GM12878 (cell line): ENCODE results near the gene GPM6B. TPM values are rescaled to one million over a fixed set of nuclear protein-coding genes. Genes with fewer than 3 reads are reported as not detected.

Source experiments
- BCL11A ChIP-seq: IDR thresholded peaks from 2 replicates; pipeline ENCODE4 v1.6.1; 2011; ENCODE audit warnings: low read depth, low read length
- CBX5 ChIP-seq: sonication (generic); IDR thresholded peaks from 2 replicates; pipeline ENCODE4 v1.6.1; 2016; ENCODE audit warnings: low read depth, moderate library complexity, mild to moderate bottlenecking, inconsistent platforms
- CEBPB ChIP-seq, 2 experiments: fragments of 150-350 bp in 1 of 2; IDR thresholded peaks; 2 replicates each; pipeline ENCODE4 v1.6.1; 2012 to 2014; ENCODE audit warnings: low read depth in 2 of 2, low read length in 2 of 2, borderline replicate concordance in 1 of 2, inconsistent platforms in 1 of 2
- CHD1 ChIP-seq: IDR thresholded peaks from 2 replicates; pipeline ENCODE4 v1.6.1; 2012; ENCODE audit warnings: low read depth, low read length, improper control_type of control experiment
- CREB1 ChIP-seq: IDR thresholded peaks from 2 replicates; pipeline ENCODE4 v1.6.1; 2012; ENCODE audit warnings: low read depth, mild to moderate bottlenecking, inconsistent platforms
- HCFC1 ChIP-seq: fragments of 150-350 bp; IDR thresholded peaks from 2 replicates; pipeline ENCODE4 v1.6.1; 2014; ENCODE audit warnings: low read length
- IKZF1 ChIP-seq: fragments of 450-650 bp; conservative IDR thresholded peaks from 2 replicates; pipeline ENCODE4 v1.6.1; 2017; ENCODE audit warnings: antibody characterized with exemption, mild to moderate bottlenecking
- IKZF2 ChIP-seq, 2 experiments: fragments of 450-650 bp; IDR thresholded peaks; 2 replicates each; pipeline ENCODE4 v1.6.1; 2017; ENCODE audit warnings: mild to moderate bottlenecking in 2 of 2, moderate library complexity in 2 of 2
- KDM1A ChIP-seq: fragments of 200-600 bp; sonication (generic); IDR thresholded peaks from 2 replicates; pipeline ENCODE4 v1.6.1; 2016; ENCODE audit warnings: borderline replicate concordance
- MAX ChIP-seq: IDR thresholded peaks from 2 replicates; pipeline ENCODE4 v1.6.1; 2012; ENCODE audit warnings: low read depth, low read length, improper control_type of control experiment
- MEF2B ChIP-seq: fragments of 450-650 bp; IDR thresholded peaks from 2 replicates; pipeline ENCODE4 v1.6.1; 2018; ENCODE audit warnings: mild to moderate bottlenecking, moderate library complexity; ENCODE audit not compliant: partially characterized antibody, poor library complexity, severe bottlenecking
- MTA2 ChIP-seq: fragments of 450-650 bp; IDR thresholded peaks from 2 replicates; pipeline ENCODE4 v1.6.1; 2016; ENCODE audit warnings: low read depth, mild to moderate bottlenecking, moderate library complexity
- MYB ChIP-seq: fragments of 150-350 bp; IDR thresholded peaks from 2 replicates; pipeline ENCODE4 v1.6.1; 2014; ENCODE audit warnings: mild to moderate bottlenecking, low read depth, low read length, borderline replicate concordance
- RBBP5 ChIP-seq: fragments of 200-600 bp; sonication (generic); conservative IDR thresholded peaks from 2 replicates; pipeline ENCODE4 v1.6.1; 2016
- RCOR1 ChIP-seq: conservative IDR thresholded peaks from 2 replicates; pipeline ENCODE4 v1.6.1; 2012; ENCODE audit warnings: low read depth, low read length, improper control_type of control experiment
- RFX5 ChIP-seq: IDR thresholded peaks from 2 replicates; pipeline ENCODE4 v1.6.1; 2011; ENCODE audit warnings: low read depth, low read length, improper control_type of control experiment
- SUPT20H ChIP-seq: IDR thresholded peaks from 2 replicates; pipeline ENCODE4 v1.6.1; 2011; ENCODE audit warnings: low read depth, mild to moderate bottlenecking, low read length, moderate library complexity, borderline replicate concordance; ENCODE audit not compliant: control insufficient read depth
- SUZ12 ChIP-seq: fragments of 200-600 bp; sonication (generic); IDR thresholded peaks from one replicate; pipeline ENCODE4 v1.6.1; 2018; ENCODE audit warnings: antibody characterized with exemption, mild to moderate bottlenecking; ENCODE audit not compliant: unreplicated experiment
- TCF3 ChIP-seq: IDR thresholded peaks from 2 replicates; pipeline ENCODE4 v1.6.1; 2012; ENCODE audit warnings: low read depth, mild to moderate bottlenecking, low read length, borderline replicate concordance; ENCODE audit not compliant: insufficient read depth
- TCF7 ChIP-seq: IDR thresholded peaks from 2 replicates; pipeline ENCODE4 v1.6.1; 2014; ENCODE audit warnings: antibody characterized with exemption, borderline replicate concordance
- ZNF217 ChIP-seq: fragments of 450-650 bp; IDR thresholded peaks from 2 replicates; pipeline ENCODE4 v1.6.1; 2017; ENCODE audit warnings: antibody characterized with exemption, mild to moderate bottlenecking
- polyA plus RNA-seq, 11 experiments: library from polyadenylated mRNA; depleted of rRNA in 4 of 11; unstranded in 6 of 11; stranded (reverse) in 5 of 11; fragments of >200 nt; fragmentation: Nextera tagmentation in 4 of 11; fragmentation: Illumina TruSeq in 1 of 11; extraction: Ambion mirVana in 4 of 11; extraction: Trizol in 1 of 11; gene quantifications; 1 replicate in 1 of 11; 2 replicates in 10 of 11; pipeline versions ENCODE4 v1.2.1 to v1.2.3, GENCODE V29; 2011 to 2016; ENCODE audit warnings: inconsistent platforms in 2 of 11, missing spikeins in 2 of 11, low read depth in 1 of 11
- total RNA-seq, 4 experiments: library from RNA; depleted of rRNA in 3 of 4; stranded (reverse); fragments of >200 nt in 3 of 4; fragmentation: Illumina TruSeq in 1 of 4; extraction: Trizol in 1 of 4; gene quantifications; 2 replicates each; pipeline versions ENCODE4 v1.2.1 to v1.2.3, GENCODE V29; 2013 to 2021
- TF ChIP-seq, protein P1 (sequence below): fragments of 450-650 bp; IDR thresholded peaks from 2 replicates; pipeline ENCODE4 v1.6.1; 2016; ENCODE audit warnings: mild to moderate bottlenecking, moderate library complexity, borderline replicate concordance
- TF ChIP-seq, protein P2 (sequence below): fragments of 450-650 bp; IDR thresholded peaks from 2 replicates; pipeline ENCODE4 v1.6.1; 2018; ENCODE audit warnings: mild to moderate bottlenecking, low read depth, moderate library complexity; ENCODE audit not compliant: partially characterized antibody

Gene GPM6B
- total and polyA plus RNA-seq, 10 of the 15 experiments (the other 5 are each of a cell fraction or from before 2014, with no cell fraction given): 0.01 to 2.6 (median 0.37) TPM; not detected in 2

GRCh38 chrX:13734278-13735172 lies 82.4 kb downstream of the GPM6B start, which contains the start of the genes OFD1 and TRAPPC2 (continued):
- no peak for TF ChIP-seq SUPT20H
- no peak; the same call in 1 of the 2 replicates for TF ChIP-seq CBX5
- no peak for TF ChIP-seq SUZ12
- TF ChIP-seq BCL11A: no peak
- 0 out of 2 replicates have a peak, but pooled peaks have one; percentile 87 for TF ChIP-seq CHD1
- TF ChIP-seq IKZF1: peak; percentile 84
- peak; percentile 40; the same call in 1 of the 2 replicates for TF ChIP-seq MTA2
- TF ChIP-seq TCF3: no peak
- no peak for TF ChIP-seq RBBP5
- TF ChIP-seq KDM1A: no peak
- peak; percentile 88 for TF ChIP-seq MEF2B
- TF ChIP-seq, protein P1, sequence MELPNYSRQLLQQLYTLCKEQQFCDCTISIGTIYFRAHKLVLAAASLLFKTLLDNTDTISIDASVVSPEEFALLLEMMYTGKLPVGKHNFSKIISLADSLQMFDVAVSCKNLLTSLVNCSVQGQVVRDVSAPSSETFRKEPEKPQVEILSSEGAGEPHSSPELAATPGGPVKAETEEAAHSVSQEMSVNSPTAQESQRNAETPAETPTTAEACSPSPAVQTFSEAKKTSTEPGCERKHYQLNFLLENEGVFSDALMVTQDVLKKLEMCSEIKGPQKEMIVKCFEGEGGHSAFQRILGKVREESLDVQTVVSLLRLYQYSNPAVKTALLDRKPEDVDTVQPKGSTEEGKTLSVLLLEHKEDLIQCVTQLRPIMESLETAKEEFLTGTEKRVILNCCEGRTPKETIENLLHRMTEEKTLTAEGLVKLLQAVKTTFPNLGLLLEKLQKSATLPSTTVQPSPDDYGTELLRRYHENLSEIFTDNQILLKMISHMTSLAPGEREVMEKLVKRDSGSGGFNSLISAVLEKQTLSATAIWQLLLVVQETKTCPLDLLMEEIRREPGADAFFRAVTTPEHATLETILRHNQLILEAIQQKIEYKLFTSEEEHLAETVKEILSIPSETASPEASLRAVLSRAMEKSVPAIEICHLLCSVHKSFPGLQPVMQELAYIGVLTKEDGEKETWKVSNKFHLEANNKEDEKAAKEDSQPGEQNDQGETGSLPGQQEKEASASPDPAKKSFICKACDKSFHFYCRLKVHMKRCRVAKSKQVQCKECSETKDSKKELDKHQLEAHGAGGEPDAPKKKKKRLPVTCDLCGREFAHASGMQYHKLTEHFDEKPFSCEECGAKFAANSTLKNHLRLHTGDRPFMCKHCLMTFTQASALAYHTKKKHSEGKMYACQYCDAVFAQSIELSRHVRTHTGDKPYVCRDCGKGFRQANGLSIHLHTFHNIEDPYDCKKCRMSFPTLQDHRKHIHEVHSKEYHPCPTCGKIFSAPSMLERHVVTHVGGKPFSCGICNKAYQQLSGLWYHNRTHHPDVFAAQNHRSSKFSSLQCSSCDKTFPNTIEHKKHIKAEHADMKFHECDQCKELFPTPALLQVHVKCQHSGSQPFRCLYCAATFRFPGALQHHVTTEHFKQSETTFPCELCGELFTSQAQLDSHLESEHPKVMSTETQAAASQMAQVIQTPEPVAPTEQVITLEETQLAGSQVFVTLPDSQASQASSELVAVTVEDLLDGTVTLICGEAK: peak; percentile 82
- no peak for TF ChIP-seq TCF7
- TF ChIP-seq MYB: 0 out of 2 replicates have a peak, but pooled peaks have one; percentile 10
- TF ChIP-seq HCFC1: no peak; the same call in 1 of the 2 replicates
- TF ChIP-seq MAX: peak; percentile 16; the same call in 1 of the 2 replicates
- peak; percentile 98 for TF ChIP-seq RCOR1
- TF ChIP-seq CREB1: peak; percentile 61; the same call in 1 of the 2 replicates
- TF ChIP-seq IKZF2 (IDR thresholded peaks at IDR 0.05): peak; percentile 26 to 52; a peak in 2 of 4 replicates
- TF ChIP-seq ZNF217: peak; percentile 86; the same call in 1 of the 2 replicates
- TF ChIP-seq, protein P2, sequence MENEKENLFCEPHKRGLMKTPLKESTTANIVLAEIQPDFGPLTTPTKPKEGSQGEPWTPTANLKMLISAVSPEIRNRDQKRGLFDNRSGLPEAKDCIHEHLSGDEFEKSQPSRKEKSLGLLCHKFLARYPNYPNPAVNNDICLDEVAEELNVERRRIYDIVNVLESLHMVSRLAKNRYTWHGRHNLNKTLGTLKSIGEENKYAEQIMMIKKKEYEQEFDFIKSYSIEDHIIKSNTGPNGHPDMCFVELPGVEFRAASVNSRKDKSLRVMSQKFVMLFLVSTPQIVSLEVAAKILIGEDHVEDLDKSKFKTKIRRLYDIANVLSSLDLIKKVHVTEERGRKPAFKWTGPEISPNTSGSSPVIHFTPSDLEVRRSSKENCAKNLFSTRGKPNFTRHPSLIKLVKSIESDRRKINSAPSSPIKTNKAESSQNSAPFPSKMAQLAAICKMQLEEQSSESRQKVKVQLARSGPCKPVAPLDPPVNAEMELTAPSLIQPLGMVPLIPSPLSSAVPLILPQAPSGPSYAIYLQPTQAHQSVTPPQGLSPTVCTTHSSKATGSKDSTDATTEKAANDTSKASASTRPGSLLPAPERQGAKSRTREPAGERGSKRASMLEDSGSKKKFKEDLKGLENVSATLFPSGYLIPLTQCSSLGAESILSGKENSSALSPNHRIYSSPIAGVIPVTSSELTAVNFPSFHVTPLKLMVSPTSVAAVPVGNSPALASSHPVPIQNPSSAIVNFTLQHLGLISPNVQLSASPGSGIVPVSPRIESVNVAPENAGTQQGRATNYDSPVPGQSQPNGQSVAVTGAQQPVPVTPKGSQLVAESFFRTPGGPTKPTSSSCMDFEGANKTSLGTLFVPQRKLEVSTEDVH: no peak
- no peak for TF ChIP-seq CEBPB (IDR thresholded peaks at IDR 0.05; ENCODE audit: borderline replicate concordance in 1 of 2, low read depth in 2 of 2, low read length in 2 of 2)
- TF ChIP-seq RFX5: 0 out of 2 replicates have a peak, but pooled peaks have one; percentile 32
